VCaP (cell line): ENCODE data around the gene MCTP1.
"Not testable (repeated sequence)": the region's sequence is repeated elsewhere in the genome, so short reads cannot be mapped to it uniquely, and the experiment has no call there.

ENCODE experiments used
- H3K27ac ChIP-seq: fragments of 450-650 bp; 2 replicates; pipeline ENCODE4 v1.5.1; 2017
- CTCF ChIP-seq: fragments of 450-650 bp; conservative IDR thresholded peaks from 2 replicates; pipeline ENCODE4 v1.5.1; 2017; ENCODE audit warnings: mild to moderate bottlenecking, moderate library complexity

Gene MCTP1

GRCh38 chr5:94841598-94842322 is 443.1 kb downstream of the MCTP1 start:
- no peak overlapping the region for H3K27ac ChIP-seq

GRCh38 chr5:94833851-94834250 is 451.0 kb downstream of the MCTP1 start:
- no peak overlapping the region for H3K27ac ChIP-seq
- TF ChIP-seq CTCF = no peak

More at GRCh38 chr5:94841598-94842322, 443.1 kb downstream of the MCTP1 start:
- no peak for TF ChIP-seq CTCF

- TF ChIP-seq CTCF = no peak
- no peak overlapping the region for H3K27ac ChIP-seq
Observed at GRCh38 chr5:94832685-94833084, 452.2 kb downstream of the MCTP1 start.

- TF ChIP-seq CTCF = no peak
- no peak overlapping the region for H3K27ac ChIP-seq
Observed at GRCh38 chr5:94830520-94830919, 454.4 kb downstream of the MCTP1 start.

- not testable (repeated sequence) for H3K27ac ChIP-seq
Observed at GRCh38 chr5:94828222-94828621, 456.7 kb downstream of the MCTP1 start.

GRCh38 chr5:94820488-94820887 is 464.4 kb downstream of the MCTP1 start:
- H3K27ac ChIP-seq = no peak overlapping the region
- TF ChIP-seq CTCF = no peak

GRCh38 chr5:94818904-94819303 is 466.0 kb downstream of the MCTP1 start:
- no peak overlapping the region for H3K27ac ChIP-seq
- no peak for TF ChIP-seq CTCF

- TF ChIP-seq CTCF = no peak
- no peak overlapping the region for H3K27ac ChIP-seq
Observed at GRCh38 chr5:94815313-94816039, 469.4 kb downstream of the MCTP1 start.
